Measurements from ENCODE around the gene YAE1. TPM values are rescaled to one million over a fixed set of nuclear protein-coding genes. Genes with fewer than 3 reads are reported as not detected.

Gene YAE1
- total and polyA plus RNA-seq, 12 donors = 11.1 to 77.2 (median 23.7) TPM

DNA sequence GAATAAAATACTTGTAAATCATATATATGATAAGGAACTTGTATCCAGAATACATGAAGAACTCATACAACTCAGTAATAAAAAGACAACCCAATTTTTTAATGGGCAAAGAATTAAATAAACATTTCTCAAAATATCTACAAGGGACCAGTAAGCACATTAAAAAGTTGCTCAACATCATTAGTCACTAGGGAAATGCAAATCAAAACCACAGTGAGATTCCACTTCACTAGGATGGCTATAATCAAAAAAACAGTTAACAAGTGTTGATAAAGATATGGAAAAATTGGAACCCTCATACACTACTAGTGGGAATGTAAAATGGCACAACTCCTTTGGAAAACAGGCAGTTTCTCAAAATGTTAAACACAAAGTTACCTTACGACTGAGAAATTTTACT is 40.3 kb upstream of the YAE1 start:
- no peaks in the 10 kb centered on the region for H3K9me3 ChIP-seq (replicated peaks in 1 of 3)
- no peaks in the 10 kb centered on the region for H3K4me1 ChIP-seq (replicated peaks in 1 of 2)
- H3K27ac ChIP-seq = no peak overlapping the region
- no peak for DNase-seq
- WGBS, 4 donors = 94 to 100% (median 97%) methylated on average over 1 of the region's 1 CpG
- no peak for TF ChIP-seq POLR2A (IDR thresholded peaks at IDR 0.05)
- TF ChIP-seq, protein P1, sequence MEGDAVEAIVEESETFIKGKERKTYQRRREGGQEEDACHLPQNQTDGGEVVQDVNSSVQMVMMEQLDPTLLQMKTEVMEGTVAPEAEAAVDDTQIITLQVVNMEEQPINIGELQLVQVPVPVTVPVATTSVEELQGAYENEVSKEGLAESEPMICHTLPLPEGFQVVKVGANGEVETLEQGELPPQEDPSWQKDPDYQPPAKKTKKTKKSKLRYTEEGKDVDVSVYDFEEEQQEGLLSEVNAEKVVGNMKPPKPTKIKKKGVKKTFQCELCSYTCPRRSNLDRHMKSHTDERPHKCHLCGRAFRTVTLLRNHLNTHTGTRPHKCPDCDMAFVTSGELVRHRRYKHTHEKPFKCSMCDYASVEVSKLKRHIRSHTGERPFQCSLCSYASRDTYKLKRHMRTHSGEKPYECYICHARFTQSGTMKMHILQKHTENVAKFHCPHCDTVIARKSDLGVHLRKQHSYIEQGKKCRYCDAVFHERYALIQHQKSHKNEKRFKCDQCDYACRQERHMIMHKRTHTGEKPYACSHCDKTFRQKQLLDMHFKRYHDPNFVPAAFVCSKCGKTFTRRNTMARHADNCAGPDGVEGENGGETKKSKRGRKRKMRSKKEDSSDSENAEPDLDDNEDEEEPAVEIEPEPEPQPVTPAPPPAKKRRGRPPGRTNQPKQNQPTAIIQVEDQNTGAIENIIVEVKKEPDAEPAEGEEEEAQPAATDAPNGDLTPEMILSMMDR (IDR thresholded peaks at IDR 0.05) = no peak
- no peaks in the 10 kb centered on the region for H3K36me3 ChIP-seq (replicated peaks in 1 of 2)
- intact Hi-C loops (cut with DNase I) = no loop called here
- no peaks in the 10 kb centered on the region for H3K27me3 ChIP-seq
- H3K4me3 ChIP-seq = no peak overlapping the region

DNA sequence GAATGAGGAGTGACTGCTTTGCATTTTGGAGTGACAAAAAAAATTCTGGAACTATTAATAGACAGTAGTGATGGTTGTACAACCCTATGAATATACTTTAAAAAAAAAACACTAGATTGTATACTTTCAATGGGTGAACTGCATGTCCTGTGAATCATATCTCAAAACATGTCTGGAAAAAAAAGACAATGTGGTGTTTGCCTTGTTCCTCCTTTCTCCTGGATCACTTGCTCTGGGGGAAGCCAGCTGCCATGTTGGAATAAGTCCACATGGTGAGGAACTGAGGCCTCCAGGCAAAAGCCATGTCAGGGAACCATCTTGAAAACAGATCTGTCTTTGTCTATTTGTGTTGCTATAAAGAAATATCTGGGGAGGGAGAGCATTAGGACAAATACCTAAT is 39.5 kb upstream of the YAE1 start:
- Histone ChIP-seq H3K9me3 (replicated peaks in 1 of 3) (no peaks in the 10 kb centered on the region), H3K27ac (no peak overlapping the region), H3K4me1 (replicated peaks in 1 of 2) (no peaks in the 10 kb centered on the region), H3K4me3 (no peak overlapping the region), H3K27me3 (no peaks in the 10 kb centered on the region), H3K36me3 (replicated peaks in 1 of 2) (no peaks in the 10 kb centered on the region)
- intact Hi-C loops (cut with DNase I) = no loop called here
- no peak for DNase-seq
- TF ChIP-seq, protein P1 (IDR thresholded peaks at IDR 0.05) = no peak
- no peak for TF ChIP-seq POLR2A (IDR thresholded peaks at IDR 0.05)

DNA sequence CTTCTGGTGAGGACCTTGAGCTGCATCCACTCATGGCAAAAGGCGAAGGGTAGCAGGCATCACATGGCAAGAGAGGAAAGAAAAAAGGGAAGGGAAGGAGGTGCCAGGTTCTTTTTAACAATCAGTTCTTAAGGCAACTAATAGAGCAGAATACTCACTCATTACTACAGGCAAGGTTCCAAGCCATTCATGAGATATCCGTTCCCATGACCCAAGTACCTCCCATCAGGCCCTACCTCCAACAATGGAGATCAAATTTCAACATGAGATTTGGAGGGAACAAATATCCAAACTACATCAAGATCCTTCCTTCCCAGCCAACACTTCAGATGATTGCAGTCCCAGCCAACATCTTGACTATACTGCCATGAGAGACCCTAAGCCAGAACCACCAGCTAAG is 38.9 kb upstream of the YAE1 start:
- intact Hi-C loops (cut with DNase I) = no loop called here

DNA sequence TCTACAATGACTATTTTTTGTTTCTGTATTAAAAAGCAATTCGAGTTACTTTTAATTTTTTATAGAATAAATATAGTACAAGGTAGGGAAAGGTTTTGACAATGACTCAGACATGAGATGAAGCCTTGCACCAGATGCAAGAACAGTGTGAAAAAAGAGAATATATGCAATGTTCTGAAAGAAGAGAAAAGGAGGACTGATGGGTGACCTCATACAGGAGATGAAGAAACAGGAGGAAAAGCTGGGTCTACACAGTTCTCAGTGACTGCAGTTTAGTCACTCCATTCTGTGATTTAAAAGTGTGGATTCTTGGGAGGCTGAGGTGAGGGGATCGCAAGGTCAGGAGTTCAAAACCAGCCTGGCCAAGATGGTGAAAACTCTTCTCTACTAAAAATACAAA is 38.3 kb upstream of the YAE1 start:
- 80 to 88% (median 84%) methylated on average over 2 of the region's 2 CpGs for WGBS, 4 donors
- H3K36me3 ChIP-seq (replicated peaks in 1 of 2) = no peaks in the 10 kb centered on the region
- no peak overlapping the region for H3K4me3 ChIP-seq
- no peak overlapping the region for H3K27ac ChIP-seq
- intact Hi-C loops (cut with DNase I) = no loop called here
- H3K27me3 ChIP-seq = no peaks in the 10 kb centered on the region
- TF ChIP-seq, protein P1 (IDR thresholded peaks at IDR 0.05) = no peak
- no peak for TF ChIP-seq POLR2A (IDR thresholded peaks at IDR 0.05)
- no peaks in the 10 kb centered on the region for H3K9me3 ChIP-seq (replicated peaks in 1 of 3)
- H3K4me1 ChIP-seq (replicated peaks in 1 of 2) = no peaks in the 10 kb centered on the region
- DNase-seq = no peak

More for the DNA sequence above, 38.9 kb upstream of the YAE1 start:
- no peaks in the 10 kb centered on the region for H3K9me3 ChIP-seq (replicated peaks in 1 of 3)
- H3K4me3 ChIP-seq = no peak overlapping the region
- no peaks in the 10 kb centered on the region for H3K4me1 ChIP-seq (replicated peaks in 1 of 2)
- TF ChIP-seq, protein P1 (IDR thresholded peaks at IDR 0.05) = no peak
- no peak for TF ChIP-seq POLR2A (IDR thresholded peaks at IDR 0.05)
- no peak overlapping the region for H3K27ac ChIP-seq
- no peak for DNase-seq
- WGBS, 4 donors = 54 to 68% (median 60%) methylated on average over 2 of the region's 2 CpGs
- no peaks in the 10 kb centered on the region for H3K27me3 ChIP-seq
- H3K36me3 ChIP-seq (replicated peaks in 1 of 2) = no peaks in the 10 kb centered on the region
